Measurements from ENCODE around the gene LACTB. TPM values are rescaled to one million over a fixed set of nuclear protein-coding genes. Genes with fewer than 3 reads are reported as not detected.

Gene LACTB
- polyA plus RNA-seq, 1 donor, result 16.6 TPM

DNA sequence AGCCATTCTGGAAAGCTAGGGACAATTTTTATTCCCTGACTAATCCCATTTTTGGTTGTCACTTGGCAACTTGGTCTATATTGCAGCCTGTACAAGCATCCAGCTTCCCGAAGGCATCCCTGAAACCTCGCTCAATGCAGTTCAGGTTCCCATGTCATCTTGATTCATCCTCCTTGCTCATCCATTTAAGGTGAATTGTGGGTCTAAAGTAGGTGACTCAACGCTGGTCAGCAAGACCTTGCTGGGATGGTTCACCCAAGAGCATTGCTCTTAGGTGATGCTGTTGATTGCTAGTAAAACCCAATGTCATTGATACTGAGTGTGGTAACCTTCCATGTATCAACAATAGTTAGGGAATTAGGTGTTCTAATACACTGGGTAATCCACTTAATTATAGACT, 54.6 kb downstream of the LACTB start:
- DNase-seq (ENCODE audit: low read depth), result no peak

DNA sequence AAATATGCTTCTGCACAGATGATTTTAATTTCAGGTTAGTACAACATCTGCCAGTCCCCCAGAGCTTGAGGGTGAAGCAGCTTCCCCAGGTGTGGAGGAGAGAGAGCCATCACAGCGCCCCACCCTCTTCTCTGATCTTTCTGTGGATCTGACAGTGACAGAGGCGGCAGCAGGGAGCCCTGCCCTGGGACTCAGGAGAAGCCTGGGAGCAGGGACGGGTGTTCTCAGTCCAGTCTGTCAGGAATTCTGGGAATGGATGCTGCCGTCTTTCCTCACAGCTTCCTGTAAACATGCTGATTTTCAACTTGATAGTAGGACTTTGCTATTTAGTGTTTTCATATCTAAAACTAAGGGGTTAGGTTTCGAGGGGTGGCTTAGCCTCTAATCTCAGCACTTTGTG, 56.4 kb downstream of the LACTB start:
- no peak for DNase-seq (ENCODE audit: low read depth)

DNA sequence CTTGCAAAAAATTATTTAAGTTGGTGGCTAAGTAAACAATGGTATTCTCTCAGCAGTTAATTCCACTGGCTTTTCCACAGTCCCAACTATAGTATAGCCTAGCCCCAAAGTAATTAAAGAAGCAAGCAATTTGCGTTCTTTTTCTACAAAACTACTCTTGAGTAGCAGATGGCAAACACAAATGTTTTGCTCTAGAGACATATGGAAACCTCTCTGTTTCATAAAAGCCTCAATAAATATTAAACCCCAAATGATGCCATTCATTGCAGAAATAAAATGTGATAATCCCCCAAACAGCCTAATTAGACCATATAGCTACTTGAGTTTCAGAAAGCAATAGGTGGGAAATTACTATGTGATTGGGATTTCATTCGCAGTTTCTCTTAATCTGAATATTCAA, 59.1 kb downstream of the LACTB start:
- no peak for DNase-seq (ENCODE audit: low read depth)

DNA sequence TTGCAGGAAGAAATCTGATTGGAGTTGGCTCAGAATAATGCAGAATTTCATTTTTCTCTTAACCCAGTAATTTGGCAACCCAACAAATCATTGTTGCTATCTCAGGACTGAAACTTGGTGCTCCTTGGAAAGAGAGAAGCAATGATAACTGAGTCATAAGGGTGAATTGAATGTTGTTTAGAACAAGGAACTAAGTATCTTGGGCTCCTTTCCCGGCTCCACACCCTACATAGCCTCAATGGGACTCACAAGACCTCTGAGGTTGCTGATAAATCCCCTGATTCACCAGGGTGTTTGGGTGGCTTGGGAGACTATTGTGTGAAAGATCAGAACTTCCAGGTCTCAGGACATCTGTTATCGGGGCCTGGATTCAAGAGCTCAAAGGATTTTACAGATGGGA, 60.0 kb downstream of the LACTB start:
- DNase-seq (ENCODE audit: low read depth), result no peak

DNA sequence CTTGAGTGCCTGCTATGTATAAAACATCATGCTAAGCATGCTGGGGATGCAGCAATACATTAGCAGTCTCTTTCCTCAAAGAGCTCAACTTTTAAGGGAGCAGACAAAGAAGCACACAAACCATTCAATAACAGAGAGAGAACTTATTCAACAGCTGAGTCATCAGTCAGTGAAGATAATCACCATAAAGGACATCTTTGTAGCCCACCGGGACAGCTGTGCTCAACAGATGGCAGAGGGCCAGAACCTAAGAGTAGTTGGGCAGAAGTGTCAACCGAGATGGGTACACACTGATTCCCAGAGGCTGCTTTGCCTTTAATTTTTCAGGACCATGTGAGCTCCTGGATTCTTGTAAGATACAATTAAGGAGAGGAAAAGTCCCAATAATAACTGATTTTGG, 63.5 kb downstream of the LACTB start:
- no peak for DNase-seq (ENCODE audit: low read depth)

DNA sequence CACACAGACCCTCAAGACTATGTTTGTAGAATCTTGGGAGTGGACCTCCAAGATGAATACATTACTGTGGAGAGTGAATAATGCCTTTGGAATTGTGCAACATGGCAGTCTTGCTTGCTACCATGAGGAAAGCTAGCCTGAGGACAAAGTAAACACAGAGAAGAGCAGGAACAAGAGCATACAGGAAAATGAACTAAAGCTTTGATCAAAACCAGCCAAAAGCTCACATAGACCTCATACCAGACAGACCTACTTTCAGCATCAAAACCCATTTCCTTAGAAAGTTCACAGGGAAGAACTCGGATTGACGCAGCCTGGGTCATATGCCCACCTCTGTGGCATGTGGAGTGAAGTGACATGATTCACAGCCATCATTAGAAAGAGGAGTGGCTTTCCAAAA, 64.4 kb downstream of the LACTB start:
- no peak for DNase-seq (ENCODE audit: low read depth)

DNA sequence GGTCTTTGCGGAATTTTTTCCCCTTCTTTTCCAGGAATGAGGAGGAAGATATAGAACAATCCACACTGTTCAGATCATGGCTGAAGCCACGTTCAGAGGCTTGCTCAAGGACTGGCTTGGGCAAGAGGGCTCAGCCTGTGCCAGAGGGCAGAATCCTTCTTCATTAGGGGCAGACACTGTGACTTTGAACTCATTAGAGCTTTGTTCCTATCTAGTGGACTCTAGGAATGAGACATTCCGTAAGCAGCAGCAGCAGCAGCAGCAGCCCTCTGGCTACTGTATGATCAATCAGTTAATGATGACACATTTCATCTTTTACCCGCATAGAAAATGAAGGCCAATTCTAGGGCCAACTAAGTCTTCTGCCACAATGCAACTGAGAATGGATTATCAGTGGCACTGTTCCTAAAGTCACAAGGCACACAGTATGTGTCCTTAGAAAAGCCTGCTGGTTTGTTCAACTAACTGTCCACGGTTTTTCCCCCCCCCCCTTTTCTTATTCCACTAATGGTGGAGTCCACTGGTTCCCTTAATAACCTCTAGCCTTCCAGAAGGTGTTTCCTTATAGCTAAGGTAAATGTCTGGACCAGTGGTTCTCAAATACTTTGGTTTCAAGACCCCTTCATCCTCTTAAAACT, 66.0 kb downstream of the LACTB start:
- DNase-seq (ENCODE audit: low read depth), result no peak

DNA sequence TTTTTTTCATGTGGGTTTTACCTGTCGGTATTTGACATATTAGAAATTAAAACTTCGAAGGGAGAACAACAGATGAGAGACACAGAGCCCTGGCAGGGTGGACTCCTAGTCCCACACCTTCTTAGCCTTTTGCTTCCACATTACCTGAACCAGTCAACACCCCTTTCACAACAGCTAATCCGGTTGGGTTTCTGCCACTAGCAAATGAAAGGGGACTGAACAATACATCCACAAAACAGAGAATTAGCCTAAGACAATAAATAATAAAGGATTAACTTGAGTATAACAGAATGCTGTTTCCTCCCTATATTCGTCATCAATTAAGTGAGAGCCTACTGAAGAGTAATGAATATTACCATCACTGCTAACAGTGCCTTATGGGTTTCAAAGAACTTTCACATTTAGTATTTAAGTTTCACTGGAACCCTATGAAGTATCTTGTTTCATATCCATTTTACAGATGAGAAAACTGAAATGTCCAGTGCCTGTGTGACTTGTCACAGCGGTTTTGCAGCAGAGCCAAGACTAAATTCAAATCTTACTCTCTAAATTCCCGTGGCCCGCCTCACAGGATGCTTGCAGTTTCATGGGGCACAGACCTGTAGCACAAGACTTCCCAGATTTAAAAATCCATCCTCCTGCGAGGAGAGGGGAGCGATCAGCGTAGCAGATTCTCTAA, 66.7 kb downstream of the LACTB start:
- no peak for DNase-seq (ENCODE audit: low read depth)

DNA sequence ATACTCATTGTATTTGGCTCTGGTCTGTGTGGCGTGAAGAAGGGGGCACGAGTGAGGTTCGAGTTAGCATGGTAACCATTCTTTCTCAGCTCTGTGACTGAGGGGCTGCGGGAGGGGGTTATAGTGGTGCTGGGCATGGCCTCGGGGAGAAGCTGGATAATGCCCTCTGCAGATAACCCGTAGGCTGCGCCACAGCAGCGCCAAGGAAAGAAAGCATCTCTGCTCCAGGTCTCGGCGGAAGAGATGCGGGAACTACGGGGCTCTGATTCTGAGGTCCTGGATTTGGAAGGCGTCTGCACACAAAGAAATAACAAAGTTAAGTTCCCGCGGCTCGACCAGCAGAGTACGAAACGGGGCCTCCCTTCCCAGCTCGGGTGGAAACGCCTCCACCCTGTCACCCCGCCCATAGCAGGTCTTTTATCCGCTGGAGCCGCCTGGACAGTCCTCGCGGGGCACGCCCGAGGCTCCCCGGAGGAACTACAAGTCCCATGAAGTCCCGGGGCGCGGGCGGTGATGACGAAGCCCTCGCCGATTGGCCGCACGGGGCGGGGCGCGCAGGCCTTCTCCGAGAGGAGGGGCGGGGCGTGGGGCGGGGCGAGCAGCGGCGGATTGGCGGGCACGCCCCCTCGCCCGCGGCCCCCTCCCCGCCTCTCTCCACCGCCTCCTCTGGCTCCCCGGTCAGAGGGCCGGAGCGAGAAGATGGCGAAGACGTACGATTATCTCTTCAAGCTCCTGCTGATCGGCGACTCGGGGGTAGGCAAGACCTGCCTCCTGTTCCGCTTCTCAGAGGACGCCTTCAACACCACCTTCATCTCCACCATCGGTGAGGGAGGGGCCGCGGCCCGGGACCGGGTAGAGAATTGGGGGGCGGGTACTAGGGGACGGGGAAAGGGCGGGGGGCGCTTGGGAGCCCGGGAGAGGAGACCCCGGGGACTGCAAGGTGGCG, 67.5 kb downstream of the LACTB start, which contains the start of gene RAB8B:
RAB8B (plus strand) TSS at position 681 of the 946 bp plus-strand sequence; CDS start at position 700, 19 bp downstream.
- DNase-seq (ENCODE audit: low read depth), result no peak

DNA sequence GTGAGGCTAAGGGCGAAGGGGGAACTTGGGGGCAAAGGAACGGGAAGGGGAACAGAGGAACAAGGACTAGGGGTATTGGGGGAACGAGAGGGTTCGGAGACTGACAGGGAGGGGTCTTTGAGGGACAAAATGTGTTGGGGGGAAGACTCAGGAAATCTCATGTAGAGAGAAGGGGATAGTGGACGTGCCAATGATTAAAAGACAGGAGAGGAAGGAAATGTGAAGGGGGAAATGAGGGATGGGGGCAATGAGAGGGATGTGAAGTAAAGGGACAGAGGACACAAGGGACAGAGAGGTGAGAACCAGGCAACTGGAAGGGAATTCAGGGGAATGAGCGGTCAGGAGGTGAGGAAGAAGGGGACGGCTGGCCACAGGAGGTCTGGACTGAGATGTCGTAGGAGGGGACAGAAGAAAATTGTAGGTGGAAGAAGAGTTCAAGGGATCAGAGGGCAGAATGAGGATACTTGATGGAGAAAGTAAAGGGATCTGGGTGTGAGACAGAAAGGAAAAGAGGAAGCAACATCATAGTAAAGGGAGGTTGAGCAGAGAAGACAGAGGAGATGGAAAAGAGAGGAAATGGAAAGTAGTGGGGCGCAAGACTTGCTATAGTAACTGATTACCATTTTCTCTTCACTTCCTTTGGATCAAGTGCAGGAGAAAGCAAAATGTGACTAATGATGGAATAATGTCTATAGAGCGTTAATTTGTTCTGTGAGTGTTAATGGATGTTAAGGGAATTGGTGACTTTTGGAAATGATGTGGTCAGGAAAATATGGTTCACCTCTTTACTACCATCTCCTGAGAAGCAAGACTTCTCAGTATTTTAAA, 68.5 kb downstream of the LACTB start:
- no peak for DNase-seq (ENCODE audit: low read depth)

DNA sequence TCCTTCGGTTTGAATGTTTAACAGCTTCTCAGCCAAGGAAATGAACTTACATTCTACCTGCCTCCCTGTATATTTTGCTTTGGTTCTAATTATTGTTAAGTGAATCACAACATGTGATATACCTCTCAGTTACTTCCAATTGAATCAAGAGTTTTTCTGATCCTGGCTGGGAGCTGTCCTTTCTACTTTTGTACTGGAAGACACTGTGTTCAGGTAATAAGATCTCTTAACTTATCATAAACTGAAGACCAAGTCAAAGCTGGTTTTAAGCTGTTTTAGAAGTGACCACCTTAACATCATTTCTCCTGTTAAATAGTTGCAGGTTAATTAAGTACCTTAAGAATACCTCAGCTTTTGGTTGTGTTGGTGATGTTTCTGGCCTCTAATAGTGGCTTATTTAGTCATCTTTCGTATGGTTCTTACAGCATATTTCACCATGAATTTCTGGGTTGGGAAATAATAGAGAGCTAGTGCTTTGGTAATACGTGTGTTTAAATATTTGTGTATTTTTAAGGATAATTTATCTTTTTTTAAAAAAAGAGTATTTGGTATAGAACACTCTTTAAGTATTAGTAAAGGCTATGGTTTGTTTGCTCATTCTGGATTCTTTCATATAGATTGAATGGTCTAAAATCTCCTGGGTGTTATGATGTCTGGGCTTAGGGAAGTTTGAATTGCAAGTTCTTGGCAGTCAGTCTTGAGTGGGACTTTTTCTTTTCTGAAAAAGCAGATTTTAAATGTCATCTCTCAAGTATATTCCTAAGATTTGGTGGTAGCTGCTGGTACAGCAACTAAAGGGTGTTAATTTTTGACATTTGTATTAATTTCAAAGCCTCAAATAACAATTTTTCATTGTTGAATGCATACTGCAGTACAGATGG, 69.3 kb downstream of the LACTB start:
- DNase-seq (ENCODE audit: low read depth), result no peak

Other genes with a start within 250 kb of the LACTB start
- gene TPM1, start 79.1 kb upstream of the LACTB start, polyA plus RNA-seq (ENCODE audit: insufficient read length), result 6,078 TPM
- 54.2 TPM for gene RPS27L, start 35.6 kb downstream of the LACTB start, polyA plus RNA-seq (ENCODE audit: insufficient read length)
- 16.8 TPM for gene RAB8B, start 67.7 kb downstream of the LACTB start, polyA plus RNA-seq (ENCODE audit: insufficient read length)
- 11.5 TPM for gene APH1B, start 155.7 kb downstream of the LACTB start, polyA plus RNA-seq (ENCODE audit: insufficient read length)